Right lobe of liver (tissue), 4 donors: ENCODE results near the gene CNPY1.

Experiments used
- POLR2A ChIP-seq: fragments of 450-650 bp; IDR thresholded peaks from one replicate; pipeline ENCODE4 v1.6.1; 2017; ENCODE audit warnings: antibody characterized with exemption, mild to moderate bottlenecking
- TF ChIP-seq, protein P1 (sequence below), 4 donors: fragments of 200-600 bp in 3 of 4; fragments of 450-650 bp in 1 of 4; IDR thresholded peaks; one replicate each; pipeline versions ENCODE4 v1.5.1 to v1.8.0; 2016 to 2022; ENCODE audit warnings: antibody characterized with exemption in 4 of 4, mild to moderate bottlenecking in 2 of 4
- donor health status: DM: no; HTN: no; CAD: no.
- donor health status: DM: no; HTN: no; CAD: no.
- donor health status: DM: no; HTN: yes; CAD: no.

DNA sequence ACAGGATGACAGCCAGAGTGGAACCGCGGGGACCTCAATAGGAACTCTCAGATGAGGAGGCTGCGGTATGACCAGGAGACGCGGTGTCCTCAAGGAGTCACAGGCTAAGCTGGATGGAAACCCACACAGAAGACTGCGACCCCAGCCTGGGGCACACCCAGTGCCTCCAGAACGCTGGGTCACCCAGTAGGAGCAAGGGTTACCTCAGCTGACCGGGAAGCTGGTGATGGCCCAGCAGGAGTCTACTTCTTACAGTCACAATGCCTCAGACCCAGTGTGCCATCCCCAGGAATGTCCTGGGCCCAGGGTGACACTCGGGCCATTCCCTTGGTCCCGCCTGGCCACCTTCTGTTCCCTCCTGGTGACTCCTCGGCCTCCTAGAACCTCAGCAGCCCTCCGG is 29.9 kb downstream of the CNPY1 start:
- TF ChIP-seq, protein P1, sequence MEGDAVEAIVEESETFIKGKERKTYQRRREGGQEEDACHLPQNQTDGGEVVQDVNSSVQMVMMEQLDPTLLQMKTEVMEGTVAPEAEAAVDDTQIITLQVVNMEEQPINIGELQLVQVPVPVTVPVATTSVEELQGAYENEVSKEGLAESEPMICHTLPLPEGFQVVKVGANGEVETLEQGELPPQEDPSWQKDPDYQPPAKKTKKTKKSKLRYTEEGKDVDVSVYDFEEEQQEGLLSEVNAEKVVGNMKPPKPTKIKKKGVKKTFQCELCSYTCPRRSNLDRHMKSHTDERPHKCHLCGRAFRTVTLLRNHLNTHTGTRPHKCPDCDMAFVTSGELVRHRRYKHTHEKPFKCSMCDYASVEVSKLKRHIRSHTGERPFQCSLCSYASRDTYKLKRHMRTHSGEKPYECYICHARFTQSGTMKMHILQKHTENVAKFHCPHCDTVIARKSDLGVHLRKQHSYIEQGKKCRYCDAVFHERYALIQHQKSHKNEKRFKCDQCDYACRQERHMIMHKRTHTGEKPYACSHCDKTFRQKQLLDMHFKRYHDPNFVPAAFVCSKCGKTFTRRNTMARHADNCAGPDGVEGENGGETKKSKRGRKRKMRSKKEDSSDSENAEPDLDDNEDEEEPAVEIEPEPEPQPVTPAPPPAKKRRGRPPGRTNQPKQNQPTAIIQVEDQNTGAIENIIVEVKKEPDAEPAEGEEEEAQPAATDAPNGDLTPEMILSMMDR (IDR thresholded peaks at IDR 0.05) = no peak
- TF ChIP-seq POLR2A = no peak
